GM12892 (cell line): Measurements from ENCODE around the gene PRKN.
"Not testable (repeated sequence)": the region's sequence is repeated elsewhere in the genome, so short reads cannot be mapped to it uniquely, and the experiment has no call there.

Experiments used
- POLR2AphosphoS5 ChIP-seq: IDR thresholded peaks from 2 replicates; pipeline ENCODE4 v1.6.1; 2011; ENCODE audit warnings: low read depth, low read length, control low read depth
- TAF1 ChIP-seq: IDR thresholded peaks from 2 replicates; pipeline ENCODE4 v1.6.1; 2011; ENCODE audit warnings: low read depth, mild to moderate bottlenecking, control low read depth, low read length, borderline replicate concordance

GRCh38 chr6:162531391-162531790 is 196.2 kb downstream of the PRKN start:
- TF ChIP-seq POLR2AphosphoS5, TAF1: not testable (repeated sequence)
